Esophagus muscularis mucosa (tissue), 4 donors: ENCODE data around the gene THSD4.

Experiments
- EP300 ChIP-seq: sonication (generic); formaldehyde crosslinking; IDR thresholded peaks from one replicate; pipeline ENCODE4 v1.6.1; 2017; ENCODE audit warnings: antibody characterized with exemption
- POLR2A ChIP-seq: fragments of 450-650 bp; IDR thresholded peaks from one replicate; pipeline ENCODE4 v1.6.1; 2017; ENCODE audit warnings: antibody characterized with exemption, moderate library complexity, mild to moderate bottlenecking, low read depth
- TF ChIP-seq, protein P1 (sequence below), 3 experiments: fragments of 200-600 bp in 2 of 3; fragments of 450-650 bp in 1 of 3; sonication (generic) in 2 of 3; IDR thresholded peaks; one replicate each; pipeline ENCODE4 v1.5.1; 2017 to 2019; ENCODE audit warnings: antibody characterized with exemption in 3 of 3, mild to moderate bottlenecking in 2 of 3, moderate library complexity in 1 of 3

GRCh38 chr15:71635735-71636134 lies 520.5 kb downstream of the THSD4 start:
- TF ChIP-seq, protein P1, sequence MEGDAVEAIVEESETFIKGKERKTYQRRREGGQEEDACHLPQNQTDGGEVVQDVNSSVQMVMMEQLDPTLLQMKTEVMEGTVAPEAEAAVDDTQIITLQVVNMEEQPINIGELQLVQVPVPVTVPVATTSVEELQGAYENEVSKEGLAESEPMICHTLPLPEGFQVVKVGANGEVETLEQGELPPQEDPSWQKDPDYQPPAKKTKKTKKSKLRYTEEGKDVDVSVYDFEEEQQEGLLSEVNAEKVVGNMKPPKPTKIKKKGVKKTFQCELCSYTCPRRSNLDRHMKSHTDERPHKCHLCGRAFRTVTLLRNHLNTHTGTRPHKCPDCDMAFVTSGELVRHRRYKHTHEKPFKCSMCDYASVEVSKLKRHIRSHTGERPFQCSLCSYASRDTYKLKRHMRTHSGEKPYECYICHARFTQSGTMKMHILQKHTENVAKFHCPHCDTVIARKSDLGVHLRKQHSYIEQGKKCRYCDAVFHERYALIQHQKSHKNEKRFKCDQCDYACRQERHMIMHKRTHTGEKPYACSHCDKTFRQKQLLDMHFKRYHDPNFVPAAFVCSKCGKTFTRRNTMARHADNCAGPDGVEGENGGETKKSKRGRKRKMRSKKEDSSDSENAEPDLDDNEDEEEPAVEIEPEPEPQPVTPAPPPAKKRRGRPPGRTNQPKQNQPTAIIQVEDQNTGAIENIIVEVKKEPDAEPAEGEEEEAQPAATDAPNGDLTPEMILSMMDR (IDR thresholded peaks at IDR 0.05) = no peak
- TF ChIP-seq POLR2A (no peak), EP300 (no peak)
